ENCODE measurements around the gene ST3GAL3.
"Not testable (repeated sequence)": the region's sequence is repeated elsewhere in the genome, so short reads cannot be mapped to it uniquely, and the experiment has no call there.

Gene ST3GAL3

DNA sequence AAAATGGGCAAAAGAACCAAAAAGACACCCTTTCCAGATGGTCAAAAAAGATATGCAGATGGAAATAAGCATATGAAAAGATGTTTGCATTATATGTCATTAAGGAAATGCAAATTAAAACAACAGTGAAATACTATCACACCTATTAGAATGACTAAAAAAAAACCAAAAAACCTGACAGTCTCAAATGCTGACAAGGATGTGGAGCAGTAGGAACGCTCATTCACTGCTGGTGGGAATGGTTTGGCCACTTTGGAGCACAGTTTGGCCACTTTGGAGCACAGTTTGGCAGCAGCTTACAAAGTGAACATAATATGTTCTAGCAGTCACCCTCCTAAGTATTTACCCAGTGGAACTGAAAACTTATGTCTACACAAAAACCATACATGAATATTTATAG, 121.2 kb downstream of the ST3GAL3 start:
- no peak for DNase-seq

DNA sequence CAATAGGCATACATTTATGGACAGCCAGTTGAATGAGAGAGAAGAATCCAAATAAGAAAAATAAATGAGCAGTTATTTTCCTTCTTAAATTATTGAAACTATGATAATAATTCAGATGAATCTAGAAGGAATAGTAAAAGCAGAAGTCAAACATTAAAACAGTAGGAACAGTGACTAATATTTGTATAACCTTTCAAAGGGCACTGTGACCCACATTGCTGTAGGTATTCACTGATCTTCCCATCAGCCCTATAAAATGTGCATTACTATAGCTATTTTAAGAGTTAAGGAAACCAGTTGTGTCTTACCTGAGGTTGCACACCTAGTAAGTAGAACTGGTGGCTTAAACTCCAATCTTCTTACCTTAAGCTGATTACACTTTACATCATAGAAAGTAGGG, 123.5 kb downstream of the ST3GAL3 start:
- DNase-seq, result no peak

DNA sequence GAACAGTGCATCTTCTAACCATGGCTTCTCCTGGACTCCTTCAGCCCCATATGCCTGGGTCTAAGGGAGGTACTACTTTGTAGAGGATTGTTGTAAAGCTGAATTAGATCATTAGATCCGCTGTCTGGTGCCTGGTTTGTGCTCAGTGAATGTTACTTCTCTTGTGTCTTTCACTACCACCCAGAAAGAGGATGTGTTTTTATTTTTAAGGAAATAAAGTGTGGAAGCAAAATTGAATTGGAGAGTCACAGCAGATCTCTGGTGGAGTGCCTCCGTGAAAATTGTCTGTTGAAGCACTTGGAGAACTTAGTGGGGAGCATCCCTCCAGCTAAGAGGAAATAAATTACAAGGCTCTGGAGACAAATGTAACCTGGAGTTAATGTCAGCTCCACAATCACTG, 124.5 kb downstream of the ST3GAL3 start:
- no peak for DNase-seq

DNA sequence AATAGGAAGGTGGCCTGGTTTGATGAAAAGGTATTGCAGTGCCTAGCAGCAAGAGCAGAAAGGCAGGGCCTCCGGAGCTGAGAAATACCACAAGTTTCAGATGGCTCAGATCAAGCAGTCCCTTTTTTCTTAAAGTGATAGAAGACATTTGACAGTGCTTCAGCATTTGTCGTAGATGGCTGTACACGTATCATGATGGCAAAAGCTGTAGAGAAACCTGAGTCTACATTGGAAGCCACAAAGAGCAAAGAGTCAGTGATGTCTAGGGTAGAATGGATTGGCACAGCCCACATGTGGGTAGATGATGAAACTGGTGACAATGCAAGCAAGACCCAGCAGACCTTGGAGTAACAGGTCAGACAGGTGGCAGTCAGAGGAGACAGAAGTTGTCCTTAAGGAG, 124.9 kb downstream of the ST3GAL3 start:
- DNase-seq, result no peak

DNA sequence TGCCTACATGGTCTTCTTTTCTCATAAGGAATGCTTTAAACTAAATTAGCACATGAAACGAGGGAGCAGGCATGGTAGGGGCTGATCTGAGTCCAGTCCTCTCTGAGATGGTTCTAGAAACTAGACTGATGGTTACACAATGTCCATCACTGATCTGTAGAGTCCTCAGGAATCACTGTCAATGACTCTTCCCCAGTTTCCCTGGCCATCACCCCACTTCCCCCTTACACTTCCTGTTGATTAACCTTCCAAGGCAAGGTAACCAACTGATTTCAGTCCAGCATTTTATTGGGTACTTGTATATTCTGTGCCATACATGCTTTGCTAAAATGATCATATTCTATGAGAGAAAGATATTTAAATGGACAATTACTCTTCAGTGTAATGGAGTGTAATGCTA, 125.7 kb downstream of the ST3GAL3 start:
- no peak for DNase-seq

DNA sequence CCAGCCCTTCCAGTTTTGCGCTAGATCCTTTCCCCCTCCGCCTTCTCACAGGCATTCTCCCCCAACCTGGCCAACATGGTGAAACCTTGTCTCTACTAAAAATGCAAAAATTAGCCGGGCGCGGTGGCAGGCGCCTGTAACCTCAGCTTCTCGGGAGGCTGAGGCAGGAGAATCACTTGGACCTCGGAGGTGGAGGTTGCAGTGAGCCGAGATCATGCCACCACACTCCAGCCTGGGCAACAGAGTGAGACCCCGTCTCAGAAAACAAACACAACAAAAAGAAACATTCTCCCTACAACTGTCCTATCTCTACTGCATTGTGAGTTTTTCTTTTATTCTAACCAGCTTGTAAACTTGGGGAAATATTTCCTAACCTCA, 126.6 kb downstream of the ST3GAL3 start:
- not testable (repeated sequence) for DNase-seq

DNA sequence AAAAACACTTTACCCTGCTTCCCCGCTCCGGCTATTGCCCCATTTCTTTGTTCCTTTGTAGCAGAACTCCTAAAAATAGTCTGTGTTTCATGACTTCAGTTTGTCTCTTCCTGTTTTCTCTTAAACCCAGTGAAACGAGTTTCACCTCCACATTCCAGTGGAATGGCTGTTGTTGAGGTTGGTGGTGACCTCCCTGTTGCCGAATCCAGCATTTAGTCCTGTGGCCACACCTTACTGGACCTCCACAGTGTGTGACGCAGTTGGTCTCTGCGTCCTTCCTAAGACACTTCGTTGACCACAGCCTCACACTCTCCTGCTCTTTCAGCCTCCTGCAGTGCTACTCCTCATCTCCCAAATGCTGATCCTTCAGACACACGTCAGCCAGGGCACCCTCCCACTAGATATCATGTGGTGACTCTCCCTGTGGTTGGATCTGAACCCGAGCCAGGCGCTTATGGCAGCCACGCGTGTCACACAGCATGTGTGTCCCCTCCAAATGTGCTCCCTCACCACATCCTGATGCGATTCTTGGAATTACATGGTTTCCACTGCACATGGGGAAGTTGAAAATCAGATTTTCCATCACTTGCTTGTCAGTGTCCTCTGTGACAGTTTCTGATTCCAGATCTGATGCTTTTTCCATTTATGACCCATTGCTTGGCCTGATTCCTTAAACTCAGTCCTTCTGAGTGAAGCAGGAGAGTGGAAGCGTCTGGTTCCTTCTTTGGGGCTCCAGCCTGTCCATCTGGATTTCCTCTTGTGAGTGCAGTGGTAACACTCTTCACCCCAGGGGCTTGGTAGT, 127.1 kb downstream of the ST3GAL3 start:
- DNase-seq, result no peak

DNA sequence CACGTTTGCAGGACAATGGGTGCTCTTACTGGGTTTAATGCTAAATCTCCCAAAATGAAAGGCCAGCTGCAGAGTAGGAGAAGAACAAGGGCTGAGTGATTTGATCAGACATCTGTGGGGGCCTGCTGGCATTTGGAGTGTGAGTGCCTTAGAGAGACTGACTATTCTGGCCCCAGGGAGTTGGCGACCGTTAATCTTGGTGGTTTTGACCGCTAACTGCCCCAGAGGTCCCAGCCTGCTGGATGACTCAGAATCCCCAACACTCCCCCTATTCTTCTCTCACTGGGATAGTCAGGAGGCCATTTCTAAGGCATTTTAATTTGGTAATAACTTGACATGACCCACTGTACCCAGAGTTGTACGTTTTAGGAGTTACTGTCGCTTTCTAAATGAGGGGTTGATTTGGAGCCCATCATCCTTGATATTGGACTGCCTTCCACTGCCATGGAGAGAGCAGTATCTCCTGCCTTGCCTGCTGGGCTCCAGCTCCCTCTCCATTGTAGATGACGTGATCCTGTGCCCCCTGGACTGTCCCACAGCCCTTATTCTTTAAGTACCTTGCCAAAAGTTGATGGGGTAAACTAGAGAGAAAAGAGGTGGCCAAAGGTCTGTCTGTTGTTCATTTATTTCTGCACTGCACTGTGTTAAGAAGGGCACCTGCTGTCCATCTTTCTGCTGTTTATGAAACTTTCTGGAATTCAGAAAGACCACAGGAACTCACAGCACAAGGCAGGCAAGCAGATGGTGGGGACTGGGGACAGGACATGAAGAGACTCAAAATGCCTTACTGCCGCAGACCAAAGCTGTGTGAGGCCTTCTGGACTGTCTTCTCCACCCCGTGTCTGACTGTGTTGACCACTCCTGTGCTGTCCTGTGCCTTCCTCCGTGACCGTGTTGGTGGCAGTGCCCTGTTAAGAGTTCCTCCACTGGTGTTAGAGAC, 128.0 kb downstream of the ST3GAL3 start:
- DNase-seq, result no peak

DNA sequence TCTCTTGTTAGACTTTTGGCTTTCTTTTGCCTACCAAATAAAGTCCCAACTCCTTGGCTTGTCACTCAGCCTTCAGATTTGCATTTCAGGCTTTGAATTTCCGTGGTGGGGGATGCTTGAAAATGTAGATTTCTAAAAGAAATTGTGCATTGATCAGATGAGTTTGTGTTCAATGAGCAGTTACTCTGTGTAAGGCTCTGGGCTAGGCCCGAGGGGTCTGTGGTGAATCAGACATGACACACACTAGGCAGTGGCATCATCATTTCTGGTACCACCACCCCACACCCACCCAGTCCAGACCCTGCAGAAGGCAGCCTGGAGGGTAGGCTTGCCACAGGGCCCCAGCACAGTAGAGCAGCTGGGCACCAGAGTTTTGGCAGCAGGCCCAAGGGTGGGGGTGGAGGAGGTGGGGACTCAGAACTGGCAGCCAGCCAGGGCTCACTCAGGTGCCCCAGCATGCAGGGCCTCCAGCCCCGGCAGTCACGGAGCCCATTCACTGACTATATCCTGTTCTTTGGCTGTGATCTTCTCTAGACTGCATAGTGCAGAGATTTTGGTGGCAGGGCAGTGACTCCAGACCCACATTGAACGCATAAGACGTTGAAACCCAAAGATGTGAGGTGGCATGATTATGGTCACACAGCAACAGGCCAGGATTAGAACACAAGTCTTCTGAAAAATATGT, 129.1 kb downstream of the ST3GAL3 start:
- peak; percentile 74 for DNase-seq

DNA sequence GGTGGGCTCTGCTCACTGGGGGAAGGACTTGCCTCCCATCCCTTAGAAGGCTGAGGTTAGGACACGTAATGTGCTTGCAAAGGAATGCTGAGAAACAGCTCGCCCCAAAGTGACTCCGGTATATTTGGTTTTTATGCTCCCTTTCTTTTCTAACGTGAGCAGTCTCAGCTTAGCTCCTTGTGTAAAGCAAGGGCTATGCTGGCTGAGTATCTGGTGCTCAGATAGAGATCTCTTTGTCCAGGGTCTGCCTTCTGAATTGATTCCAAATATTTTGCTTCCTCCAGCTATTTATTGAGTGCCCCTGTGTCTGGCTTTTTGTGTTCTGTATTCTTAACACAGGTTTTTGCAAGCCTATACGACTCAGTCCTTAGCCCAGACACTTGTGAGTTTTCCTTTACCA, 131.7 kb downstream of the ST3GAL3 start:
- DNase-seq, result no peak

DNA sequence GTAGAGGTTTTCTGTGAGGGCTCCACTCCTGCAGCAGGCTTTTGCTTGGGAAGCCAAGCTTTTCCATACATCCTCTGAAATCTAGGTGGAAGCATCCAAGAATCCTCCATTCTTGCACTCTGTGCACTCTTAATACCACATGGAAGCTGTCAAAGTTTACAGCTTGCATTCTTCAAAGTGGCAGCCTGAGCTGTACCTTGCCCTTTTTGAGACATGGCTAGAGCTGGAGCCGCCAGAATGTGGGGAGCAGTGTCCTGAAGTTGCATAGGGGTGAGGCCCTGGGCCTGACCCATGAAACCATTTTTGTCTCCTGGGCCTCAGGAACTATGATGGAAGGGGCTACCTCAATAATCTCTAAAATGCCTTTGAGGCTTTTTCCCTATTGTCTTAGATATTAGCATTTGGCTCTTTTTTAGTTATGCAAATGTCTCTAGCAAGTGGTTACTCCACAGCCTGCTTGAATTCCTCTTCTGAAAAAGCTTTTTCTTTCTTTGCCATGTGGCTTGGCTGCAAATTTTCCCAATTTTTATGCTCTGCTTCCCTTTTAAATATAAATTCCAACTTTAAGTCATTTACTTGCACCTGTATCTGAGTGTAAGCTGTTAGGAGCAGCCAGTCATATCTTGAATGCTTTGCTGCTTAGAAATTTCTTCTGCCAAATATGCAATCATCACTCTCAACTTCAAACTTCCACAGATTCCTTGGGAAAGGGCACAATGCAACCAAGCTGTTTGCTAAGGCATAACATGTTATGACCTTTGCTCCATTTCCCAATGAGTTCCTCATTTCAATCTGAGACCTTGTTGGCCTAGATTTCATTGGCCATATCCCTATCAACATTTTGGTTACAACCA, 134.2 kb downstream of the ST3GAL3 start:
- DNase-seq, result no peak

DNA sequence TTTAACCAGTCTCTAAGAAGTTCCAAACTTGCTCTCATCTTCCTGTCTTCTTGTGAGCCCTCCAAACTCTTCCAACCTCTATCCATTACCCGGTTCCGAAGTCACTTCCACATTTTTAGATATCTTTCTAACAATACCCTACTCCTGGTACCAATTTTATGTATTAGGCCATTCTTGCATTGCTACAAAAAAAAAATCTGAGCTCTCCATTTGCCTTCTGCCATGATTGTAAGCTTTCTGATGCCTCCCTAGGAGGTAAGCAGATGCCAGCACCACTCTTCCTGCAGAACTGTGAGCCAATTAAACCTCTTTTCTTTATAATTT, 134.8 kb downstream of the ST3GAL3 start:
- no peak for DNase-seq

DNA sequence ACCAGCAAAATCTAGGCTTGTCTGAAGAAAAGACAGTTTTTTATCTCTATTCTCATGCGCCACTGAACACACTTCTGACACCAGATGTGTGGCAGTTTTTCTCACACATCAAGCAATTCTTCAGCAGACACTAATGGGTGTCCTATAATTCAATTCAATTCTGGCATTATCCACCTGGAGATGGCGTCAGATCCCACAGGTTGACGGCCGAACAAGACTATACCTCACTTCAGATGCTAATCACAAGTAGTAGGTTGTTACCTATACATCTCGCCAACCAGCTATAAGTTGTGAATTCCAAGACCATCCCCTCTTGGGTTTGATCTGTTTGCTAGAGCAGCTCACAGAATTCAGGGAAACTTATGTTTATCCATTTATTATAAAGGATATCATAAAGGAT, 136.3 kb downstream of the ST3GAL3 start:
- DNase-seq, result no peak

DNA sequence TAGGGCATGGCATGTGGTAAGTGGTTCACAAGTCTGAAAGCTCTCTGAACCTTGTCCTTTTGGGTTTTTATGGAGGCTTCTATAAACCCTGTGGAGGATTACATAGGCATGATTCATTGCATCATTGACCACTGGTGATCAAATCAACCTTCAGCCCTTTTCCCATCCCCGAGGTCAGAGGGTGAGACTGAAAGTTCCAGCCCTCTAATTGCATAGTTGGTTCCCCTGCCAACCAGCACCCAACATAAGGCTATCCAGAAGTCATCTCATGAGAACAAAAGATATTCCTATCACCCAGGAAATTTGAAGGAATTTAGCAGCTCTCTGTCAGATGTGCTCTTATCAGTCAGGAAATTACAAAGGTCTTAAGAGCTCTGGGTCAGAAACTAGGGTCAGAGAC, 136.8 kb downstream of the ST3GAL3 start:
- no peak for DNase-seq

DNA sequence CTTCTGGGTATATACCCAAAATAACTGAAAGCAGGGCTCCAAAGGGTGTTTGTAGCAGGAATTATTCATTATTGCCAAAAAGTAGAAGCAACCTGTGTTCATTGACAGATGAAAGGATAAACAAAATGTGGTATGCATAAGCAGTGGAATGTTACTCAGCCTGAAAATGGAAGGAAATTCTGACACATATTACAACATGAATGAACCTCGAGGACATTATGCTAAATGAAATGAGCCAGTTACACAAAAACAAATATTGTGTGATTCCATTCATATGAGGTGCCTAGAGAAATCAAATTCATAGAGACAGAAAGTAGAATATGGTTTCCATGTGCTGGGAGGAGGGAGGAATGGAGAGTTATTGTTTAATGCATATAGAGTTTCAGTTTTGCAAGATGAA, 140.0 kb downstream of the ST3GAL3 start:
- no peak for DNase-seq

DNA sequence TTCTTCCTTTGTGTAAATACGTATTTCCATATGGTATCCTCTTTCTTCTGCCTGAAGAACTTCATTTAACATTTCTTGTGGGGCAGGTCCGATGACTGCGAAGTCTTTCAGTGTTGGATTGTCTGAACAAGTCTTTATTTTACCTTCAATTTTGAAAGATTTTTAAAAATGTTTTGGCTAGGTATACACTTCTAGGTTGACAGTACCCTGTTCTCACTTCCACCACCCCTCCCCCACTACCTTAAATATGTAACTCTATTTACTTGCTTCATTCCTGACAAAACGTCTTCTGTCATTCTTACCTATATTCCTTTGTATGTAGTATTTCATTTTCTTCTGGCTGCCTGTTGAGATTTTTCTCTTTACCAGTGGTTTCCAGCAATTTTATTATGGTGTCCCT, 140.5 kb downstream of the ST3GAL3 start:
- DNase-seq, result no peak

DNA sequence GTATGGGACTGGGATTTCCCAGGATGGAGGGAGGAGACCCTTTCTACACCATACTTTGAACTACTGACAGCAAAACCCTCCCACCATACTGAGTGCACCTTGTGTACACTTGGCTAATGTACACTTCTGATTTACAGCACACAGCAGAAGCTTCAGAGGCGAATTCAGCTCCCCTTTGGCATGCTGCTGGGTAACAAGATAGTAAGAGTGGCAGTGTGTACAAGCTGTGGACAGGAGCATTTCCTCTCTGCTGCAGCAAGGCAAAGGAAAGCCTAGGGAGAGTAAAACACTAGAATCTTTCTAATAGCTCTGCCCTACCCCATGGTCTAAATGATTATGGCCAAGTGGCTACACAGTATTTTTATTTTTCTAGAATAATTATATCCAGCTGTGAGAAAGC, 142.3 kb downstream of the ST3GAL3 start:
- no peak for DNase-seq

DNA sequence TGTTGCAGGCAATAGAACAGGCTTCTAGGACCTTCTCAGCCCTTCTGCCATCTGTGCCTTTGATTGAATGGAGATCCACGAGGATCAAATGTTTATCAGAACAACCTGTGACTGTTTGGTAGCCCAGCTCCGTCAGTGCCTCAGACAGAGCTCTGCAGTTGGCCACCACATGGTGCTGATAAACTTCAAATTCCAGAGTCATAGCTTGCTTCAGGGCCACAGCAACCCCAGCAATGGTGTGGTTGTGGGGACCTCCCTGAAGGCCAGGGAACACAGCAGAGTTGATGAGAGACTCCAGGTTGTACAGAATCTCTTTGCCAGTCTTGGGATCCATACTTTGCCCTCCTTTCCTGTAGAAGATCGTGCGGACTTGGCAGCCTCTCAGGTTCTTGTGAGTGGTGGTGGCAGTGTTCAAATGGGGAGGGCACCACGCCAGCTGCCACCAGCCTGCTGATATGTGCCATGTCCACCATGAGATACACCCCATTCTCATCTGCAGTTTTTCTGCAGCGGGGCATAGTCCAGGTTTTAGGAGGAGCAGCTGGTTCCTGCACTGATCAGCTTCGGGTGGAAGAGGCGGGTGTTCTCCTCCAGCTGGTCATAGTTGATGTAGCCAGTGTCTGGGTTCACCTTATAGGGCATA, 143.4 kb downstream of the ST3GAL3 start:
- DNase-seq, result no peak

DNA sequence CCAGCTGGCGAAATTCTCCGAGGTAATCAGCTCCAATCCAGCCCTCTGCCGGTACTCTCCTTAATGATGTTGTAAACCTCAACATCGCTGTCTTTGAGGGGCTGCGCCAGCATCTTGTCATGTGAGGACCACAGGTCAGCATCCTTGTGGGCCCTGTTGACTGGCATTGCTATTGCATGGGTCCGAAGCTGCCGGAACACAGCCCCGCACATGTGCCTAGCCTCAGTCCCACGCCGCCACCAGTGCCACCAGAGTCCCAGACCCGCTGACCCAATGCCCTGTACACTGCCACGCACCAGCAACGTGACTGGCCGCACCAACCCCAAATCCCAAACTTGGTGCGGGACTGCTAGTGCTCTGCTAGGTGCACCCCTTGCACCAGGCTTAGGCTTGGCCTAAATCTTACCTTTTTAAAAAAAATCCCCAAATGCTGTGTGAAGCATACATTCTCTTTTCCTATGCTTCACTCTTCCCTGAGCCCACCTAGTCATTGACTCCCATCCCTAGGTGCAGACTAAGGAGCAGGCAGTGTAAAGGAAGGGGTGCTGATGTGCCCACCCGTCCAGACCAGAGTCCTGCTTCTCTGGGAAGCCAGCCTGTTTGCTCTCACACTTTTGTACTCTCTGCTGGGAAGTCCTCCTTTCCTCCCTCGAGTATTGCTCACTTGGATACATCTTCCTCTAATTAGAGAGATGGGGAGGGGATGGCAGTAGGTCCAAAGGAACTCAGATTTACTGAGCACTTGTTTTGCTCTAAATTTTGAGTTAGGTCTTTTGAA, 144.4 kb downstream of the ST3GAL3 start:
- DNase-seq, result no peak

DNA sequence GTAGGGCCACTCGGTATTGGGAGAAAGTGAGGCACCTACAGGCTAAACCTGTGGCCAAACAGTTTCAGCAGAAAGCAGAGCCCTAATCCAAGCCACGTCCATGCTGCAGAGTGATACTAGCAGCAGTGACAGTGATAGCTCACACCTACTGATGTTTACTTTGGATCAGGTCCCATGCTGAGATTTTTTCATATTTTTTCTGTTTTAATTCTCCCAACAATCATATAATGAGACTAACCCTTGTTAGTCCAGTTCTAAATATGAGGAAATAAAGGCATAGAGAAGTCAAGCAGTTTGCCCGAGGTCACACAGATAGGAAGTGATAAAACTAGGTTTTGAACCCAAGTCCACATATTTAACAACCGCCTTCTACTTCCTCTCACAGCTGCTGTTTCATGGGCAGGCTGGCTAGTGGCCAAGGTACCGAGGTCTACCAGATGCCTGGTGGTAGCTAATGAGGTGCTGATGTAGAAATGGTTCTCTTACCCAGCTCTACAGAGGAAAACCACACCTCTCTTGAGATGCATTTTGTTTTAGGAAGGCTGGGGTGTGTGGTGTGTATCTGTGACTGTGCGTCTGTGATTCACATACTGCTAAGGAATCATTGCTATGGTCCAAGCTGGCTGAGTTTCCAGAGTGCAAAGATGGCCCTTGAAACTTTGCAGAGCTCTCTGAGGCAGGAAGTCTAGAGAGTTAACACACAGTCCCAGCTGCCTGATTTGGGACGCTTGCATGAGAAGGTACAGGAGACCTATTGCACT, 146.0 kb downstream of the ST3GAL3 start:
- DNase-seq, result no peak

DNA sequence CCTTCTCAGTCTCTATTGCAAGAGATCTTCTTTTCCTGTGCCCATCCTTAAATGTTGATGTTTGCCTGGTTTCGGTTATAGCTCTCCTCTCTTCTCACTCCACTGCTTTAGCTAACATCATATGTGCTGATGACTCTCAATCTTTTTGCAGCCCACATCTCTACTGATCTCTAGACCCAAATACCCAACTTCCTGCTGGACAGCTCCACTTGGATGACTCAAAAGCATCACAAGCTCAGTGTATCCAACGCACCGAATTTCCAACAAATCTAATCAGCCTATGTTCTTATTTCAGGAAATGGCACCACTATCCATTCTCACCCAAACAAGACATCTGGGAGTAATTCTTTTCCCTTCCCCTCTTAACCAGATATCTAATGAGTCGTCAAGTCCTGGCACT, 147.1 kb downstream of the ST3GAL3 start:
- DNase-seq, result no peak
